ENCODE data around the gene FCN1.

- TF ChIP-seq CTCF (conservative IDR thresholded peaks at IDR 0.05; ENCODE audit: low read length) (no peak), EZH2phosphoT487 (IDR thresholded peaks at IDR 0.05; ENCODE audit: borderline replicate concordance) (no peak)
Measured at GRCh38 chr9:134885679-134886412, 31.9 kb downstream of the FCN1 start.

Data from Loucy (cell line).